ENCODE results near the gene C1orf105. TPM values are rescaled to one million over a fixed set of nuclear protein-coding genes. Genes with fewer than 3 reads are reported as not detected.

The C1orf105 gene
- total RNA-seq, 2 donors from 2014 or later, result 0.37 TPM; not detected in 1

DNA sequence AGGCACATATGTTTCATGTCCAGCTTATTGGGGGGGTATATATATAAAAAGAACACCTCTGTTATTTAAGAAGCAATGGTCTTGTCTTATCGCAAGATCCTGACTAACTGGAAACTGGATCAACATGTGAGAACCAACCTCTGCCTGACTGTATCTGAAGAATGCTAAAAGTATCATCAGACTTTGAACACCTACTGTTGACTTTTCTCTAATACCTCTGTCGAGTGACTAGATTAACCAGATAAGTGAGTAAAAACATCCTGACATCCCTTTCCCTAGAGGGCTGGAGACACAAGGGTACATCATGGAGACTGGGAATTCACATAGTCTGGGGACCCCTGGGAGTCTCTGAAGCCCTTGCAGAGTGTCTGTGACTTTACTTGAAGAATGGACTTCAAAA, 49.7 kb downstream of the C1orf105 start:
- Mint-ChIP-seq H3K4me3 (no peak overlapping the region), H3K9me3 (no peaks in the 10 kb centered on the region), H3K36me3 (ENCODE audit: low read depth) (no peaks in the 10 kb centered on the region), H3K27me3 (peaks cover 11% of the 10 kb centered on the region), H3K4me1 (no peaks in the 10 kb centered on the region), H3K27ac (no peak overlapping the region)
- no peak for ATAC-seq (replicated peaks)

- no peak overlapping the region for H3K4me3 Mint-ChIP-seq
- no peaks in the 10 kb centered on the region for H3K9me3 Mint-ChIP-seq
- ATAC-seq (replicated peaks), result no peak
- no peak overlapping the region for H3K27ac Mint-ChIP-seq
- no peaks in the 10 kb centered on the region for H3K36me3 Mint-ChIP-seq (ENCODE audit: low read depth)
- H3K27me3 Mint-ChIP-seq, result peaks cover 8% of the 10 kb centered on the region
- no peaks in the 10 kb centered on the region for H3K4me1 Mint-ChIP-seq
Measured at GRCh38 chr1:172471666-172472065, 51.2 kb downstream of the C1orf105 start.

GRCh38 chr1:172472495-172472894, 52.0 kb downstream of the C1orf105 start:
- Mint-ChIP-seq H3K4me3 (no peak overlapping the region), H3K4me1 (no peaks in the 10 kb centered on the region), H3K27me3 (peaks cover 8% of the 10 kb centered on the region), H3K36me3 (ENCODE audit: low read depth) (no peaks in the 10 kb centered on the region), H3K9me3 (no peaks in the 10 kb centered on the region), H3K27ac (no peak overlapping the region)
- ATAC-seq (replicated peaks), result no peak

DNA sequence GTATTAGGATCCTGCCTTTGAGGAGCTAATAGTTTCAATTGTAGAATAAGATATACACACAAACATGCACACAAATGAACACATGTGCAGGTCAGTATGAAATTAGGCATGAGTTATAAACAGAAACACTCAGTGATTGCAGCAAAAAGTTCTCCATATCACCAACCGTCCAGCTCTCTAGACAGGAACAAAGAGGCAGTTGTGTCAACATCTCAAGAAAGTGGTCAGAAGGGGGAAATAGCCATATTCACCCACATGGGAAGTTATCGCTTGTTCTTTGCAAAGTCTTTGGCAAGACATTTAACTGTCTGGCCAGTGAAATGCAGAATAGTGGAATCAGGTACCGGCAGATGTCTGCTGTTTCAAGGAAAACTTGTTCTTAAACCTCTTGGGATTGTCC, 52.8 kb downstream of the C1orf105 start:
- Mint-ChIP-seq H3K4me1 (no peaks in the 10 kb centered on the region), H3K4me3 (no peak overlapping the region), H3K27me3 (peaks cover 8% of the 10 kb centered on the region), H3K27ac (no peak overlapping the region), H3K9me3 (no peaks in the 10 kb centered on the region), H3K36me3 (ENCODE audit: low read depth) (no peaks in the 10 kb centered on the region)
- no peak for ATAC-seq (replicated peaks)

GRCh38 chr1:172473842-172474241, 53.4 kb downstream of the C1orf105 start:
- no peaks in the 10 kb centered on the region for H3K9me3 Mint-ChIP-seq
- no peak overlapping the region for H3K4me3 Mint-ChIP-seq
- no peaks in the 10 kb centered on the region for H3K4me1 Mint-ChIP-seq
- no peak for ATAC-seq (replicated peaks)
- H3K27me3 Mint-ChIP-seq, result peaks cover 3% of the 10 kb centered on the region
- no peak overlapping the region for H3K27ac Mint-ChIP-seq
- no peaks in the 10 kb centered on the region for H3K36me3 Mint-ChIP-seq (ENCODE audit: low read depth)

DNA sequence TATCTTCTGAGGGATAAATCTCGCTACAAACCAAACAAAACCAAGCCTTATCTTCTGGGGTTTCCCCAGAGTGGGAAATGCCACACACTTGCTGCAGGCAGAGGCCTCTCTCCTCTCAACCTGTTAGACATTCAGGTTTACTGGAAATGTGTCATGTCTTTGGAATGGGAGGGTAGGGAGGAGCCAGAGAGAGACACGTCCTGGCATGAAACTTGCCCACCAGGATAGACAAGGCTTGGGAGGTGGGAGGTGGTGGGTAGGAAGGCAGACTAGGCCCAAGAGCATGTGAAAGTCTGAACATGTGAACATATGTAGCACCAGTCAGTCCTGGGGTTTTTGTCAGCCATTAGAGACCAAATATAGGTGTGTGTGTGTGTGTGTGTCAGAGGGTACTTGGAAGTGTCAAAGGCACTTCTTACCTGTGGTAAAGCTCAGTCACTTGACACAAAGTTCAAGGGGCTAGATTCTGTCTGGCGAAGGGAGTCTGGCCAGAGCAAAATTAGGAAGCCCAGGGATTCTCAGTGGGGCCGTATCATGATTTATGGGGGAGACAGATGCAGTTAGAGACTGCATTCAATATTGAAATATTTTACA, 55.8 kb downstream of the C1orf105 start:
- Mint-ChIP-seq H3K9me3 (no peaks in the 10 kb centered on the region), H3K4me3 (no peak overlapping the region), H3K36me3 (ENCODE audit: low read depth) (no peaks in the 10 kb centered on the region), H3K27me3 (peaks cover 3% of the 10 kb centered on the region), H3K4me1 (no peaks in the 10 kb centered on the region), H3K27ac (no peak overlapping the region)
- ATAC-seq (replicated peaks), result no peak

GRCh38 chr1:172477216-172477615, 56.7 kb downstream of the C1orf105 start:
- H3K4me3 Mint-ChIP-seq, result no peak overlapping the region
- H3K9me3 Mint-ChIP-seq, result no peaks in the 10 kb centered on the region
- no peak overlapping the region for H3K27ac Mint-ChIP-seq
- H3K27me3 Mint-ChIP-seq, result peaks cover 3% of the 10 kb centered on the region
- H3K36me3 Mint-ChIP-seq (ENCODE audit: low read depth), result no peaks in the 10 kb centered on the region
- ATAC-seq (replicated peaks), result no peak
- no peaks in the 10 kb centered on the region for H3K4me1 Mint-ChIP-seq

- Mint-ChIP-seq H3K9me3 (no peaks in the 10 kb centered on the region), H3K36me3 (ENCODE audit: low read depth) (no peaks in the 10 kb centered on the region), H3K4me3 (no peak overlapping the region), H3K4me1 (no peaks in the 10 kb centered on the region), H3K27me3 (peaks cover 3% of the 10 kb centered on the region), H3K27ac (no peak overlapping the region)
- no peak for ATAC-seq (replicated peaks)
Measured at GRCh38 chr1:172477741-172478140, 57.3 kb downstream of the C1orf105 start.

DNA sequence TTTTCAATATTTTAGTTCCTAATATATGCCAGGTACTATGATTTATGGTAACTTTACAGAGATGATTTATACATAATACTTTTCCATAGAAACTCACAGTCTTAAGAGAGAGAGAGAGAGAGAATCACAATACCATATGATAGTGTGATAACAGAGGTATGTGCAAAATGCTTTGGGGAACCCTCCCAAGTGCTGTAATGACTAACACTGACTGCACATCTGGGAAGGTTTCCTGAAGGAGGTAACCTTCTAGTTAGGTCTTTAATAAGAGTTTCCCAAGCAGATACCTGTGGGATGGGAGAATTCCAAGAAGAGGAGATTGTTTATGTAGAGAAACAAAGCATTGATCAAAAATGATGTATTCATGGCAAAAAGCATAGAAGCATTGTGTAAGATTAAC, 58.0 kb downstream of the C1orf105 start:
- H3K4me3 Mint-ChIP-seq, result no peak overlapping the region
- H3K27me3 Mint-ChIP-seq, result no peaks in the 10 kb centered on the region
- no peak overlapping the region for H3K27ac Mint-ChIP-seq
- H3K4me1 Mint-ChIP-seq, result no peaks in the 10 kb centered on the region
- H3K9me3 Mint-ChIP-seq, result no peaks in the 10 kb centered on the region
- H3K36me3 Mint-ChIP-seq (ENCODE audit: low read depth), result no peaks in the 10 kb centered on the region
- ATAC-seq (replicated peaks), result no peak

- Mint-ChIP-seq H3K9me3 (no peaks in the 10 kb centered on the region), H3K27me3 (no peaks in the 10 kb centered on the region), H3K4me3 (no peak overlapping the region), H3K36me3 (ENCODE audit: low read depth) (no peaks in the 10 kb centered on the region), H3K27ac (no peak overlapping the region), H3K4me1 (no peaks in the 10 kb centered on the region)
- ATAC-seq (replicated peaks), result no peak
Measured at GRCh38 chr1:172480431-172480830, 59.9 kb downstream of the C1orf105 start.

DNA sequence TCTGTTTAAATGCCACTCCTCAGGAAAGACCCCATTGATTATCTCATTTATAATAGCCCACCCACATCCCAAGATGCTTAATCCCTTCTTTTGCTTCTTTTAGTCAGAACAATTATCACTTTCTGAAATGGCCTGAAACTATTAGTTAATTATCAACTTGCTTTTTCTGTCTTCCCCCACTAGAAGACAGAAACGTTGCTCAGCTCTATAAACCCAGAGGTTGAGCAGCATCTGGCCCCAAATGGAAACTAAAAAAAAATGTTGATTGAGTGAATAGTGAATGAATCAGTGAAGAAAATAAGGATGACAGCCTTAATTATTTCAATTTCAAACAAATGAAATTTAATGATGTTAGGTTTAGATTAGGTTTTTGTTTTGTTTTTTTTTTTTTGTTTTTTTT, 61.6 kb downstream of the C1orf105 start:
- no peaks in the 10 kb centered on the region for H3K9me3 Mint-ChIP-seq
- H3K27ac Mint-ChIP-seq, result no peak overlapping the region
- H3K4me3 Mint-ChIP-seq, result no peak overlapping the region
- ATAC-seq (replicated peaks), result no peak
- H3K4me1 Mint-ChIP-seq, result no peaks in the 10 kb centered on the region
- no peaks in the 10 kb centered on the region for H3K27me3 Mint-ChIP-seq
- H3K36me3 Mint-ChIP-seq (ENCODE audit: low read depth), result no peaks in the 10 kb centered on the region

GRCh38 chr1:172483448-172483847, 63.0 kb downstream of the C1orf105 start:
- no peaks in the 10 kb centered on the region for H3K27me3 Mint-ChIP-seq
- no peak overlapping the region for H3K4me3 Mint-ChIP-seq
- no peaks in the 10 kb centered on the region for H3K36me3 Mint-ChIP-seq (ENCODE audit: low read depth)
- no peaks in the 10 kb centered on the region for H3K9me3 Mint-ChIP-seq
- H3K27ac Mint-ChIP-seq, result no peak overlapping the region
- ATAC-seq (replicated peaks), result no peak
- no peaks in the 10 kb centered on the region for H3K4me1 Mint-ChIP-seq

DNA sequence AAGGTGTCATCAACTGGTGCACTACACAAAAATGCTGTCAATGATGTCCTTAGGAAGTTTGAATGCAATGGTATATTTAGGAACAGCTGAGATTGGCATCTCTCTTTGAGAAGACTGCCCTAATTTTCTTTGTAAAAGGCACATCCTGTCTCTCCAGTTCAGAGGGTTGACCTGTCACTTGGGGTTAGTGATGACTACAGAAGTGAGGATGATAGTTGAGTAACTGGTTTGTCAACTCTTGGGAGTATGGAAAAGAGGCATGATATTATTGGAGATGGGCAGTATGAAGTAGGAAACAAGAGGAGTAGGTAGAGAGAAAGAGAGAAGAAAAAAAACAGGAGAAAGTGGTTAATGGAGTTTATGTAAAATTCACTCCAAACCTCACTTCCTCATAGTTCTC, 63.8 kb downstream of the C1orf105 start:
- no peaks in the 10 kb centered on the region for H3K36me3 Mint-ChIP-seq (ENCODE audit: low read depth)
- H3K4me1 Mint-ChIP-seq, result no peaks in the 10 kb centered on the region
- ATAC-seq (replicated peaks), result no peak
- no peak overlapping the region for H3K27ac Mint-ChIP-seq
- H3K9me3 Mint-ChIP-seq, result no peaks in the 10 kb centered on the region
- no peaks in the 10 kb centered on the region for H3K27me3 Mint-ChIP-seq
- H3K4me3 Mint-ChIP-seq, result no peak overlapping the region

GRCh38 chr1:172485626-172486025, 65.1 kb downstream of the C1orf105 start:
- no peaks in the 10 kb centered on the region for H3K36me3 Mint-ChIP-seq (ENCODE audit: low read depth)
- H3K4me3 Mint-ChIP-seq, result no peak overlapping the region
- ATAC-seq (replicated peaks), result no peak
- H3K9me3 Mint-ChIP-seq, result no peaks in the 10 kb centered on the region
- peaks cover under 1% of the 10 kb centered on the region for H3K27me3 Mint-ChIP-seq
- no peaks in the 10 kb centered on the region for H3K4me1 Mint-ChIP-seq
- H3K27ac Mint-ChIP-seq, result no peak overlapping the region

DNA sequence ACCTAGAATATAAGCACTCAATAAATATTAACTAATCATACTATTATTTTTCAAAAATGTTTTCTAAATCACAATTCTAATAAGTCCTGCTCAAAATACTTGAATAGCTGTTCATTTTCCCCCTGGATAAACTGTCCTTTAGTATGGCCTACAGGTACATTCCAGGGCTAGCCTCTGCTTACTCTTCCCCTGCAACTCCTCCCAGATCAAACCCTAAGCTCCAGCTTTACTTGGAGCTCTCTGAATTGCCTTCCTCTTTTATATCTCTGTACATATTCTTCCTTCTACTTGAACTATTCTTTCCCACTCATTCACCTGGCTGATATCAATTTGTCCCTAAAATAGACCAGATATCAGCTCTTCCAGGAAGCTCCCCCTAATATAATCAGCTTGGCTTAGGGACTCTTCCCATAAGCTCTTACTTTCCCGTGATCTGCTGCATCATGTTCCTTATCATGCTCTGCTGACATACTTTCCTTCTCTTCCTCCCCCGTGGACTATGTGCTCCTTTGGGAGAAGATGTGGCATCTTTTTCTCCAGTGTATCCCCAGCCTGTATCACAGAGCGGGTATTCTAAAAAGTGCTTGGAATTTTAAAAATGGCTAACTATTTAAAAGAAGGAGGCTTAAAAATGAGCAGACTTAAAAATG, 66.4 kb downstream of the C1orf105 start:
- Mint-ChIP-seq H3K4me1 (no peaks in the 10 kb centered on the region), H3K27ac (peak overlapping the region; percentile 1), H3K4me3 (no peak overlapping the region), H3K9me3 (no peaks in the 10 kb centered on the region), H3K27me3 (peaks cover 4% of the 10 kb centered on the region), H3K36me3 (ENCODE audit: low read depth) (no peaks in the 10 kb centered on the region)
- no peak for ATAC-seq (replicated peaks)

Data from activated T-helper 17 cell treated with anti-CD3 and anti-CD28 coated beads, Interleukin-2, amount 50 U/mL, for 72 hours (primary cell).